Neural cell (in vitro differentiated cells): Measurements from ENCODE around the gene SYT1.

Experiments used
- CTCF ChIP-seq: fragments of 450-650 bp; IDR thresholded peaks from 2 replicates; pipeline ENCODE4 v1.5.1; 2014; ENCODE audit warnings: antibody characterized with exemption, mild to moderate bottlenecking, moderate library complexity; ENCODE audit not compliant: poor library complexity, severe bottlenecking
- EZH2 ChIP-seq: fragments of 200-600, 300-800 bp; shearing (Covaris generic), sonication (generic); IDR thresholded peaks from 2 replicates; pipeline ENCODE4 v1.6.1; 2014; ENCODE audit warnings: antibody characterized with exemption, low read length, borderline replicate concordance, mild to moderate bottlenecking; ENCODE audit not compliant: insufficient read depth, poor library complexity, severe bottlenecking
- POLR2AphosphoS5 ChIP-seq: IDR thresholded peaks from 2 replicates; pipeline ENCODE4 v1.6.1; 2012
- TAF1 ChIP-seq: IDR thresholded peaks from 2 replicates; pipeline ENCODE4 v1.6.1; 2012; ENCODE audit warnings: low read depth

- TF ChIP-seq POLR2AphosphoS5, result no peak
- TF ChIP-seq CTCF, result no peak
- TF ChIP-seq EZH2, result no peak
- no peak for TF ChIP-seq TAF1
Measured at GRCh38 chr12:78820946-78821345, 43.6 kb upstream of the SYT1 start.
